ENCODE data around the gene SPIB.
A peak's percentile ranks its signal among the peaks of the same experiment; 100 is the strongest.

SPIB gene

GRCh38 chr19:50475736-50476223, 57.0 kb downstream of the SPIB start:
- no peak for DNase-seq

- peak; percentile 97 for DNase-seq
Observed at GRCh38 chr19:50476224-50476906, 57.6 kb downstream of the SPIB start, which contains the start of the genes EMC10 and GARIN5A. TSS of gene EMC10 (plus strand) at chr19:50476507. CDS start at chr19:50476545, 38 bp downstream. TSS of gene GARIN5A (minus strand) at chr19:50476848. CDS start at chr19:50476388, 460 bp downstream.

- no peak for DNase-seq
Observed at GRCh38 chr19:50476907-50477238, 58.1 kb downstream of the SPIB start.

GRCh38 chr19:50477751-50478515, 59.2 kb downstream of the SPIB start:
- DNase-seq: peak; percentile 61

GRCh38 chr19:50478901-50479715, 60.4 kb downstream of the SPIB start:
- peak; percentile 64 for DNase-seq

- peak; percentile 56 for DNase-seq
Observed at GRCh38 chr19:50479761-50480251, 61.1 kb downstream of the SPIB start.

GRCh38 chr19:50480281-50481111, 61.8 kb downstream of the SPIB start:
- peak; percentile 50 for DNase-seq
